Lung (tissue), 12 donors: ENCODE results near the gene ASPDH. TPM values are rescaled to one million over a fixed set of nuclear protein-coding genes. Genes with fewer than 3 reads are reported as not detected.

Source experiments
- ATAC-seq: fragments of 200-7000 bp; cut with Tn5 transposase; one replicate; pipeline ENCODE4 v1.9.1; 2020; ENCODE audit warnings: moderate number of reproducible peaks; ENCODE audit not compliant: insufficient read depth, low FRiP score
- DNase-seq, 3 donors: peaks; one replicate each; pipeline ENCODE4 v3.0.0-alpha.2; 2013 to 2017
- H3K27ac ChIP-seq, 2 donors: one replicate each; pipeline ENCODE4 v1.5.1; 2013; ENCODE audit warnings: mild to moderate bottlenecking in 2 of 2, moderate library complexity in 2 of 2, control low read depth in 1 of 2, inconsistent platforms in 1 of 2, low read depth in 1 of 2, low read length in 1 of 2
- H3K27me3 ChIP-seq, 3 donors: one replicate each; pipeline ENCODE4 v1.5.1; 2013; ENCODE audit warnings: low read length in 2 of 3; ENCODE audit not compliant: control insufficient read depth in 3 of 3, insufficient read depth in 3 of 3
- H3K36me3 ChIP-seq, 4 donors: one replicate each; pipeline ENCODE4 v1.5.1; 2013; ENCODE audit warnings: low read length in 4 of 4, mild to moderate bottlenecking in 1 of 4, moderate library complexity in 1 of 4; ENCODE audit not compliant: control insufficient read depth in 4 of 4, insufficient read depth in 4 of 4
- H3K4me1 ChIP-seq, 5 donors: one replicate each; pipeline ENCODE4 v1.5.1; 2013; ENCODE audit warnings: low read length in 5 of 5, mild to moderate bottlenecking in 2 of 5, moderate library complexity in 1 of 5; ENCODE audit not compliant: control insufficient read depth in 5 of 5, insufficient read depth in 5 of 5
- H3K4me3 ChIP-seq: one replicate; pipeline ENCODE4 v1.5.1; 2013; ENCODE audit warnings: mild to moderate bottlenecking, control low read depth, moderate library complexity
- H3K9ac ChIP-seq, 2 donors: one replicate each; pipeline ENCODE4 v1.5.1; 2013; ENCODE audit warnings: low read length in 2 of 2, control low read depth in 1 of 2; ENCODE audit not compliant: insufficient read depth in 1 of 2
- H3K9me3 ChIP-seq, 4 donors: one replicate each; pipeline ENCODE4 v1.5.1; 2013; ENCODE audit warnings: low read length in 3 of 4, mild to moderate bottlenecking in 1 of 4, moderate library complexity in 1 of 4; ENCODE audit not compliant: control insufficient read depth in 4 of 4, insufficient read depth in 3 of 4
- CTCF ChIP-seq: IDR thresholded peaks from 2 replicates; pipeline ENCODE4 v1.5.1; 2012; ENCODE audit warnings: mild to moderate bottlenecking; ENCODE audit errors: control extremely low read depth, extremely low read depth
- WGBS, 2 donors: extraction: QIAGEN DNeasy Blood & Tissue Kit; methylation state at CpG; one replicate each; pipeline ENCODE4 v1.1.7; 2013; 5-methylcytosine and 5-hydroxymethylcytosine counted together
- polyA plus RNA-seq, 2 donors: library from polyadenylated mRNA; stranded (reverse); fragments of 200-250 nt; gene quantifications; one replicate each; pipeline ENCODE4 v1.2.1, GENCODE V29; 2013
- total RNA-seq, 2 donors: library from RNA; depleted of rRNA in 1 of 2; stranded (reverse); fragments of >200 nt in 1 of 2; gene quantifications; one replicate each; pipeline ENCODE4 v1.2.1, GENCODE V29; 2014 to 2021
- donor health status: control.
- donor health status: control.
- donor health status: Bipolar disorder and iron deficiency.
- donor health status: healthy.
- donor health status: DM: yes; HTN: yes; CAD: no.

Gene ASPDH
- total and polyA plus RNA-seq, 4 donors = not detected

DNA sequence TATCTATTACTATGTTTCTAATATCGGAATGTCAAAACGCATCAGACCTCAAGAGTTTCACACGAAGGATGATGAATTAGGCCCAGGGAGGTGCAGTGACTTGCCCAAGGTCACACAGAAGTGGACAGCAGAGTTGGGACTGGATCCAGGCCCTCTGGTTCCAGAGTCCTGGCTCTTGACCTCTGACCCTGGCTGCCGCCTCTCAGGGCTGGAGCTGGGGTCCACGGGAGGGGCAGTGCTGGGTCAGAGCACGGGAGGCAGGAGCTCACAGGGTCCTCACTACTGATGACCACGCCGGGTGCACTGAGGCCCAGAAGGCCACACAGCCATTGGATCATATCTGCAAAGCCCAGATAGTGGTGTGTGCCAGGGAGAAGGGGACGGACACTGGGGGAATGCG is 9.2 kb upstream of the ASPDH start:
- Histone ChIP-seq H3K27ac (no peak overlapping the region), H3K4me1 (no peaks in the 10 kb centered on the region), H3K27me3 (no peaks in the 10 kb centered on the region), H3K9me3 (peaks cover 0 to 9% (median 0%) of the 10 kb centered on the region in 4 donors), H3K4me3 (no peak overlapping the region), H3K9ac (no peak overlapping the region), H3K36me3 (peaks cover 0 to 6% (median 0%) of the 10 kb centered on the region in 4 donors)
- DNase-seq = no peak
- 86 to 90% methylated on average over 10 of the region's 10 CpGs for WGBS, 2 donors
- no peak for TF ChIP-seq CTCF
- ATAC-seq = no peak

DNA sequence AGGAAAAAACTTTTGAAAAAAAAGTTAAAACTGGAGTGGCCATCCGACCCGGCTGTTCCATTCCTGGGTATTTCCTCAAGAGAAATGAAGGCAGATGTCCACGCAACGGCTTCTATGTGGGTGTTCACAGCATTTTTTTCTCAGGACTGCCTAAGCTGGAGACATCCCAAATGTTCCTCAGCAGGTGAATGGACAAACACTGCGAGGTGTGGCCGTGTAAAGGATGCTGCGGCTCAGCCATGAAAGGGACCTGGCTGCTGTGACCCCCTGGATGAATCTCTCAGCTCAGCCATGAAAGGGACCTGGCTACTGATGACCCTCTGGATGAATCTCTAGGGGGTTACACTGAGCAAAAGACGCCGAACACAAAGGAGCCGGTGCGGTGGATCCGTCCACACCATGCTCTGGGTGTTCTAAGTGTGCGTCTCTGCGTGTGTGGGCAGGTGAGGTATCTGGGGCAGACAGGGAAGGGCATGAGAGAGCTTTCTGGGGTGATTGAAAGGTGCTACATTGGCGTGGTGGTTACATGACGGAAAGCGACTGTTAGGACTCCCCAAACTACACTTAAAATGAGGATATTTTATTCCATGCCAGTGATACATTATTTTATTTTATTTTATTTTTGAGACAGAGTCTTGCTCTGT is 7.2 kb upstream of the ASPDH start:
- peaks cover 0 to 6% (median 0%) of the 10 kb centered on the region in 4 donors for H3K36me3 ChIP-seq
- H3K27me3 ChIP-seq = no peaks in the 10 kb centered on the region
- 87 to 90% methylated on average over 17 of the region's 17 CpGs for WGBS, 2 donors
- TF ChIP-seq CTCF = no peak
- no peaks in the 10 kb centered on the region for H3K4me1 ChIP-seq
- no peak overlapping the region for H3K27ac ChIP-seq
- no peak overlapping the region for H3K9ac ChIP-seq
- peaks cover 0 to 9% (median 0%) of the 10 kb centered on the region in 4 donors for H3K9me3 ChIP-seq
- ATAC-seq (no peak), DNase-seq (no peak)
- no peak overlapping the region for H3K4me3 ChIP-seq

- Histone ChIP-seq H3K9me3 (peaks cover 0 to 9% (median 0%) of the 10 kb centered on the region in 4 donors), H3K9ac (no peak overlapping the region), H3K27me3 (no peaks in the 10 kb centered on the region), H3K27ac (no peak overlapping the region), H3K36me3 (peaks cover 0 to 6% (median 0%) of the 10 kb centered on the region in 4 donors), H3K4me1 (no peaks in the 10 kb centered on the region), H3K4me3 (no peak overlapping the region)
- no peak for ATAC-seq
- TF ChIP-seq CTCF = no peak
- 96 to 97% methylated on average over 40 of the region's 40 CpGs for WGBS, 2 donors
- DNase-seq = no peak
Observed at GRCh38 chr19:50519006-50519575, 5.4 kb upstream of the ASPDH start.
